Measurements from ENCODE around the gene APOL6.

The APOL6 gene

GRCh38 chr22:35616043-35616442, 32.2 kb upstream of the APOL6 start:
- Histone ChIP-seq H3K36me3 (ENCODE audit: low read depth) (no peaks in the 10 kb centered on the region), H3K27me3 (ENCODE audit: insufficient read depth, poor library complexity, severe bottlenecking) (no peaks in the 10 kb centered on the region), H3K27ac (ENCODE audit: poor library complexity, severe bottlenecking) (no peak overlapping the region), H3K4me1 (ENCODE audit: insufficient read depth, poor library complexity, severe bottlenecking) (no peaks in the 10 kb centered on the region), H3K9me3 (ENCODE audit: severe bottlenecking) (no peaks in the 10 kb centered on the region), H3K4me3 (ENCODE audit: severe bottlenecking) (no peak overlapping the region)
- ATAC-seq (ENCODE audit: low read depth), result no peak
- no peak for TF ChIP-seq CTCF (IDR thresholded peaks at IDR 0.05; ENCODE audit: poor library complexity, severe bottlenecking)
- DNase-seq (ENCODE audit: low spot score), result no peak

GRCh38 chr22:35617137-35617755, 31.0 kb upstream of the APOL6 start, which contains the start of gene MB:
MB (minus strand) TSS chr22:35617329; CDS start chr22:35617257, 72 bp downstream.
- Histone ChIP-seq H3K4me1 (ENCODE audit: insufficient read depth, poor library complexity, severe bottlenecking) (peaks cover 5% of the 10 kb centered on the region), H3K4me3 (ENCODE audit: severe bottlenecking) (no peak within 1 kb of the TSS), H3K27me3 (ENCODE audit: insufficient read depth, poor library complexity, severe bottlenecking) (no peaks in the 10 kb centered on the region), H3K27ac (ENCODE audit: poor library complexity, severe bottlenecking) (no peak within 1 kb of the TSS), H3K36me3 (ENCODE audit: low read depth) (no peaks in the 10 kb centered on the region), H3K9me3 (ENCODE audit: severe bottlenecking) (no peaks in the 10 kb centered on the region)
- DNase-seq (ENCODE audit: low spot score), result no peak
- no peak for TF ChIP-seq CTCF (IDR thresholded peaks at IDR 0.05; ENCODE audit: poor library complexity, severe bottlenecking)
- no peak for ATAC-seq (ENCODE audit: low read depth)

GRCh38 chr22:35618427-35619223, 29.6 kb upstream of the APOL6 start:
- H3K4me1 ChIP-seq (ENCODE audit: insufficient read depth, poor library complexity, severe bottlenecking), result peaks cover 7% of the 10 kb centered on the region
- H3K9me3 ChIP-seq (ENCODE audit: severe bottlenecking), result no peaks in the 10 kb centered on the region
- H3K27ac ChIP-seq (ENCODE audit: poor library complexity, severe bottlenecking), result no peak overlapping the region
- H3K36me3 ChIP-seq (ENCODE audit: low read depth), result no peaks in the 10 kb centered on the region
- no peak for TF ChIP-seq CTCF (IDR thresholded peaks at IDR 0.05; ENCODE audit: poor library complexity, severe bottlenecking)
- no peaks in the 10 kb centered on the region for H3K27me3 ChIP-seq (ENCODE audit: insufficient read depth, poor library complexity, severe bottlenecking)
- no peak for DNase-seq (ENCODE audit: low spot score)
- no peak for ATAC-seq (ENCODE audit: low read depth)
- H3K4me3 ChIP-seq (ENCODE audit: severe bottlenecking), result no peak overlapping the region

GRCh38 chr22:35619336-35620094, 28.7 kb upstream of the APOL6 start:
- no peaks in the 10 kb centered on the region for H3K36me3 ChIP-seq (ENCODE audit: low read depth)

More at GRCh38 chr22:35619336-35620094, 28.7 kb upstream of the APOL6 start:
- DNase-seq (ENCODE audit: low spot score) (no peak), ATAC-seq (ENCODE audit: low read depth) (no peak)
- no peaks in the 10 kb centered on the region for H3K27me3 ChIP-seq (ENCODE audit: insufficient read depth, poor library complexity, severe bottlenecking)
- H3K27ac ChIP-seq (ENCODE audit: poor library complexity, severe bottlenecking), result no peak overlapping the region
- H3K9me3 ChIP-seq (ENCODE audit: severe bottlenecking), result no peaks in the 10 kb centered on the region
- H3K4me3 ChIP-seq (ENCODE audit: severe bottlenecking), result no peak overlapping the region
- TF ChIP-seq CTCF (IDR thresholded peaks at IDR 0.05; ENCODE audit: poor library complexity, severe bottlenecking), result no peak
- peaks cover 7% of the 10 kb centered on the region for H3K4me1 ChIP-seq (ENCODE audit: insufficient read depth, poor library complexity, severe bottlenecking)

Measured in RWPE2 (cell line).